Activated B cell treated with CpG ODN at 0.5 μM for 24 hours (primary cell): ENCODE measurements around the gene ADPRHL1. TPM values are rescaled to one million over a fixed set of nuclear protein-coding genes. Genes with fewer than 3 reads are reported as not detected.

Experiments used
- ATAC-seq: fragments of 200-7000 bp; cut with Tn5 transposase; one replicate; pipeline ENCODE4 v1.10.0; 2021; ENCODE audit warnings: low read depth, mild to moderate bottlenecking, moderate library complexity
- CTCF ChIA-PET: fragments of 350-600 bp; sonication (Branson Sonifier 250); formaldehyde crosslinking; loops from one replicate; lab custom pipeline; 2021; ENCODE audit warnings: antibody characterized with exemption; lab: Charles Lee
- POLR2A ChIA-PET: fragments of 350-600 bp; sonication (Branson Sonifier 250); formaldehyde crosslinking; loops from one replicate; lab custom pipeline; 2021; ENCODE audit warnings: antibody characterized with exemption; lab: Charles Lee
- DNase-seq: peaks from one replicate; pipeline ENCODE4 v3.0.0; 2022
- H3K27ac Mint-ChIP-seq: one replicate; pipeline ENCODE4 v1.8.0; 2020; ENCODE audit warnings: mixed read lengths
- H3K27me3 Mint-ChIP-seq: one replicate; pipeline ENCODE4 v1.8.0; 2021; ENCODE audit warnings: mixed read lengths
- H3K36me3 Mint-ChIP-seq: one replicate; pipeline ENCODE4 v1.8.0; 2021; ENCODE audit warnings: low read depth, mixed read lengths
- H3K4me1 Mint-ChIP-seq: one replicate; pipeline ENCODE4 v1.8.0; 2021; ENCODE audit warnings: mixed read lengths
- H3K4me3 Mint-ChIP-seq: one replicate; pipeline ENCODE4 v1.8.0; 2020; ENCODE audit warnings: mild to moderate bottlenecking, mixed read lengths
- H3K9me3 Mint-ChIP-seq: one replicate; pipeline ENCODE4 v1.8.0; 2020; ENCODE audit warnings: mixed read lengths
- CTCF ChIP-seq: fragments of 200-600 bp; IDR thresholded peaks from one replicate; pipeline ENCODE4 v1.8.0; 2022; ENCODE audit warnings: antibody characterized with exemption, mild to moderate bottlenecking
- intact Hi-C: fragments of 100-400 bp; cut with micrococcal nuclease; formaldehyde crosslinking; loops from one replicate; pipeline ENCODE4 v1.15.1; 2024
- total RNA-seq: library from RNA; stranded (reverse); gene quantifications from 2 replicates; pipeline ENCODE4 v1.2.3, GENCODE V29; 2022

ADPRHL1 gene
- total RNA-seq, 1 donor from 2014 or later: 0.84 TPM

GRCh38 chr13:113403255-113404104 is 49.8 kb downstream of the ADPRHL1 start:
- no peak for ATAC-seq
- H3K27me3 Mint-ChIP-seq: peaks cover 7% of the 10 kb centered on the region
- no peak for TF ChIP-seq CTCF
- intact Hi-C loops: no loop called here
- no peaks in the 10 kb centered on the region for H3K9me3 Mint-ChIP-seq
- H3K4me3 Mint-ChIP-seq: no peak overlapping the region
- CTCF ChIA-PET: no interaction called here
- no peaks in the 10 kb centered on the region for H3K36me3 Mint-ChIP-seq
- H3K4me1 Mint-ChIP-seq: peaks cover 11% of the 10 kb centered on the region
- H3K27ac Mint-ChIP-seq: no peak overlapping the region
- POLR2A ChIA-PET: no interaction called here
- no peak for DNase-seq

- Mint-ChIP-seq H3K4me1 (peaks cover 8% of the 10 kb centered on the region), H3K4me3 (no peak overlapping the region), H3K27ac (no peak overlapping the region), H3K27me3 (peaks cover 7% of the 10 kb centered on the region), H3K36me3 (no peaks in the 10 kb centered on the region), H3K9me3 (no peaks in the 10 kb centered on the region)
- ATAC-seq (no peak), DNase-seq (no peak)
- TF ChIP-seq CTCF: no peak
- intact Hi-C loops: no loop called here
- ChIA-PET POLR2A (no interaction called here), CTCF (no interaction called here)
These were observed 50.6 kb downstream of the ADPRHL1 start for GRCh38 chr13:113402471-113403254.

GRCh38 chr13:113401452-113402415 is 51.6 kb downstream of the ADPRHL1 start:
- Mint-ChIP-seq H3K9me3 (no peaks in the 10 kb centered on the region), H3K4me1 (peaks cover 4% of the 10 kb centered on the region), H3K27ac (no peak overlapping the region), H3K27me3 (peaks cover 7% of the 10 kb centered on the region), H3K36me3 (no peaks in the 10 kb centered on the region), H3K4me3 (no peak overlapping the region)
- ChIA-PET POLR2A (no interaction called here), CTCF (no interaction called here)
- TF ChIP-seq CTCF: no peak
- intact Hi-C loops: no loop called here
- ATAC-seq (no peak), DNase-seq (no peak)

GRCh38 chr13:113400621-113401451 is 52.5 kb downstream of the ADPRHL1 start:
- H3K9me3 Mint-ChIP-seq: no peaks in the 10 kb centered on the region
- intact Hi-C loops: no loop called here

More at GRCh38 chr13:113400621-113401451, 52.5 kb downstream of the ADPRHL1 start:
- ATAC-seq (no peak), DNase-seq (no peak)
- H3K36me3 Mint-ChIP-seq: no peaks in the 10 kb centered on the region
- TF ChIP-seq CTCF: no peak
- ChIA-PET POLR2A (interaction anchor here (0.6 to 0.7 kb wide), 2 partner anchors 9 to 20 kb away, joined by 3 read pairs; no protein-coding TSS in a partner anchor), CTCF (no interaction called here)
- no peak overlapping the region for H3K27ac Mint-ChIP-seq
- H3K4me3 Mint-ChIP-seq: no peak overlapping the region
- H3K27me3 Mint-ChIP-seq: peaks cover 7% of the 10 kb centered on the region
- H3K4me1 Mint-ChIP-seq: peaks cover 4% of the 10 kb centered on the region
